Stimulated activated CD8-positive, alpha-beta memory T cell treated with anti-CD3 and anti-CD28 coated beads, Interleukin-2, amount 100 ng/mL, for 1 hour (primary cell): ENCODE data around the gene PTPRH.
"Not testable (repeated sequence)": the region's sequence is repeated elsewhere in the genome, so short reads cannot be mapped to it uniquely, and the experiment has no call there.

Experiments
- DNase-seq, 2 donors: peaks; one replicate each; pipeline ENCODE4 v3.0.0-alpha.2; 2020; ENCODE audit warnings: low read depth in 2 of 2

The PTPRH gene

DNA sequence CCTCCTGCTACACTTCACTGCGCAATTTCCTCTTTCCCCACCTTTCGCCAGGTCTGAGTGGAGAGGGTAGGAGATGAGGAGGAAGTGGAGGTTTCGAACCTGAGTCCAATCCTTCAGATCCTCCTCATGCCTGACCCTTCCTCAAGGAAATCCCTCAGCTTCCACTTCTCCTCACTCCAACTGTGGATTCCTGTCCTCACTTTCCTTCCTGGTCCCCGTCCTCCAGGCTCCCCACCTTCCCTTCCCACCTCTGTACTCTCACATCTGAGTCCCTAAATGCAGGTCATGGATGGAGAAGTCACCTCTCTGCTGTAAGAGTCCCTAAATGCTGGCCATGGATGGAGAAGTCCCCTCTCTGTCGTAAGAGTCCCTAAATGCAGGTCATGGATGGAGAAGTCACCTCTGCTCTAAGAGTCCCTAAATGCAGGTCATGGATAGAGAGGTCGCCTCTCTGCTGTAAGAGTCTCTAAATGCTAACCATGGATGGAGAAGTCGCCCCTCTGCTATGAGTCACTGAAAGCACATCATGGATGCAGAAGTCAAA lies 16.2 kb upstream of the PTPRH start:
- no peak for DNase-seq

DNA sequence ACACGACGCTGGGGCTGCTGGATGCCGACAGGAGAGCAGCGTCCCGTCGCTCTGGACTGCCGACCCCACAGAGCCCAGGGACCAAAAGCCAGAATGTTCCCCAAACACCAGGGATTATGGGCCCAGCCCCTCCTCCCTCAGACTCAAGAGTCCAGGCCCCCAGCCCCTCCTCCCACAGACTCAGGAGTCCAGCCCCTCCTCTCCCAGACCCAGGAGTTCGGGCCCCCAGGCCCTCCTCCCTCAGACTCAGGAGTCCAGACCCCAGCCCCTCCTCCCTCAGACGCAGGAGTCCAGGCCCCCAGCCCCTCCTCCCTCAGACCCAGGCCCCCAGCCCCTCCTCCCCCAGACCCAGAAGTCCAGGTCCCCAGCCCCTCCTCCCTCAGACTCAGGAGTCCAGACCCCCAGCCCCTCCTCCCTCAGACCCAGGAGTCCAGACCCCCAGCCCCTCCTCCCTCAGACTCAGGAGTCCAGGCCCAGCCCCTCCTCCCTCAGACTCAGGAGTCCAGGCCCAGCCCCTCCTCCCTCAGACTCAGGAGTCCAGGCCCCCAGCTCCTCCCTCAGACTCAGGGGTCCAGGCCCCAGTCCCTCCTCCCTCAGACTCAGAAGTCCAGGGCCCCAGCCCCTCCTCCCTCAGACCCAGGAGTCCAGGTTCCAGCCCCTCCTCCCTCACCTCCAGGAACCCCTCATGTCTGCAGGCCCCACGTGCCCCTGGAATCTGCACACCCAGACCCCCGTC lies 15.5 kb upstream of the PTPRH start:
- DNase-seq, result not testable (repeated sequence)

DNA sequence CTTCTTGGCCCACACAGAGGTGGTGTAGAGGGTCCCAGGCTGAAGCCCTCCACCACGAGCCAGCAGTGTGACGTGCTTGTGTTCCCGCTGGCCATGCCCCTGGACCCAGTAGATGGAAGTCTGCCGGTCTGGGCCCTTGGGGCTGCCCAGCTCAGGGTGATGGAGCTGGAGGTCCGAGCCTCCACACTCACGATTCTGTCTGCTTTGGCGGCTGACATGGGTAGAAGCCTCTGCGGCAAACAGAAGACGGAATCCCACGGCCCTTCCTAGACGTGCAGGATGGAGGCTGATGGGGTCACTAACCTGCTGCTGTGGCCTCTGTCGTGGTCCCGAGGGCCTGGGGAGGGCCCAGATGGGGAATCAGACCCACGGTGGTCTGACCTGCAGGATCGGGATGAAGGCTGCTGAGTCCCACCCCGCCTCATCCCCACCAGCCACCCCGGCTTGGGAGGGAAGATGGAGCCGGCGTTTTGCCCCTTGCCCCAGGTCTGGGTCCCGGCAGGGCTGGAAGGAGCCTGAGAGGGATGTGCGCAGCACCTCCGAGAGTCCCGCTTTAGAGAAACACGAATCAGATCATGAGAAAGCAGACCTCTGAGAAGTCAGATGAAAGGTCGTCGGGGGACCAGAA lies 14.9 kb upstream of the PTPRH start:
- DNase-seq, result no peak

DNA sequence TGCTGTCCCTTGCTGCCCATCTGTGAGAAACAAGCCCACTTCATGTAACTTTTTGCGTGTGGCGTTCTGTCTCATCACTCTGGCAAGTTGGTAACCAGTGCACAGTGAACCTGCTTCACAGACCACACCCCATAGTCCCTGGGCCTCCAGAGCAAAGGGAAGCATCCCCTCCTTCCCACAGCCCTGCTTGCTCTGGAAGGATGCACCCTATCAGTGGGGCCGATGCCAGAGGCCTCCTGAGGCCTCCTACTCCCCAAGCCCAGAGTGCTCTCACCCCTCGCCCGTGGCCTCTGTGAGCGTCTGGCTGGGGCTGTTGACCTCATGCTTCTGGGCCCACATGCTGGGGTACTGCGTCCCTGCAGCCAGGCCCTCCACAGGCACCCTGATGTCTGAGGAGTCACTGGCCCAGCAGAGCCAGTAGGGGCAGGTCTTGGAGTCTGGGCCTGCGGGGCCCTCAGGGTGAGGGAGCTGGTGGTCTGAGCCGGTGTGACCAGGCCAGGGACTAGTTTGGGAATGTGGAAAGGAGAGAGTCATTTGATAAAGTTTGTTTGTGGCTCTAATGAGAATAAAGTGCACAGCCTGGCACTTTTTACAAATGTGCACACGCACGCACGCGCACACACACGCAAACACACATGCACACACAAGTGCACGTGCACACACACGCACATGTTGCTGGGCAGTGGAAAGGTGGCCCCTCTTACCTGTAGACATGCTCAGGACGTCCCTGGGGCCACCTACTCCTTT lies 14.2 kb upstream of the PTPRH start:
- no peak for DNase-seq

DNA sequence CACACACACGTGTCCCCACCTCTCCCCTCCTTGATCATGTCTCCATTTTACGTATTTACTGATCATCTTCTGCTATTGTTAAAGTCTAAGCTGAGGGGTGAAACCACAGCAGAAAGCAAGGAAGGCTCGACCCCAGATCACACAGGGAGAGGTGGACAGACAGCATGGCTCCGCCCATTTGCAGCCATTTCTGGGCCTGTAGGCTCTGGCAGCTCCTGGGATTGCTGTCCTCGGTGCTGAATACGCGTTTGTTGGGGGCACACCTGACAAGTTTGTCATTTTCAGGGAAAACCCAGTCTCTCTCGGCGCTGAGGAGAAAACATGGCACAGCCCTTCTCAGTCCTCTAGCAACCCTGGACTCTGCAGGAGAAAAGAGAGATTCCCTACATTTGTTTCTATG lies 11.2 kb upstream of the PTPRH start:
- DNase-seq, result no peak

DNA sequence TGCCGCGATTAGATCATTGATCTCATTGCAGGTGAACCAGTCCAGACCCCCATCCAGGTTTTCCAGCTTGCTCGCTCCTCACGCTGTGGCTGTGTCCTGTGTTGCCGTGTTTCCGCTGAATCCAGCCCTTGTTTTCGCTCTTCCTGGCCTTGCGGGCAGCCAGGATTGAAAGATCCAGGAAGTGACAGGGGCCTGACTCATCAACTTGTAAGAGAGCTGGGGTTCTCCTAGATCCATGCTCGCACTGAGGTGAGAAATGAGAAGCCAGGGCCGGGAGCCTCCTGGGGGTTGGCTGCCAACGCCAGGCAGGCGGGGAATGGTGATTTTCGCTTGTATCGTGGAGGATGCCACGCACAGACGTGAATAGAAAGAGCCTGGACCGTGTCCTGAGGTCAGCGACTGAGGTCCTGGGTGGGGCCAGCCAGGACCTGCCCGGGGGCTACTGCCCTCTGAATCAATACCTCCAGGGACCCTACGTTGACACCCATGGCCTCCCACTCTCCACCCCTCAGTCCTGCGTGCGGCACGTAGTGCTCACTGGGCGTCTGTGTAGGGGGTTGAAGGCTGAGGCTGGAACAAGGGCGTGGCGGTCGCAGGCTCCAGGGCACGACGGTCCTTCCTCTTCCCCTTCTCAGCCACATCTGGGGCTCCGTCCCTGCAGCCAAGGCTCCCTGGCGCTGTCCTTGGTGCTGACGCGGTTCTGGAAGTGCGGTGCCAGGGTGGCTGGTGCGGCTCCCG lies 7.3 kb upstream of the PTPRH start:
- DNase-seq, result peak in 1 of 2 donors; percentile 11

DNA sequence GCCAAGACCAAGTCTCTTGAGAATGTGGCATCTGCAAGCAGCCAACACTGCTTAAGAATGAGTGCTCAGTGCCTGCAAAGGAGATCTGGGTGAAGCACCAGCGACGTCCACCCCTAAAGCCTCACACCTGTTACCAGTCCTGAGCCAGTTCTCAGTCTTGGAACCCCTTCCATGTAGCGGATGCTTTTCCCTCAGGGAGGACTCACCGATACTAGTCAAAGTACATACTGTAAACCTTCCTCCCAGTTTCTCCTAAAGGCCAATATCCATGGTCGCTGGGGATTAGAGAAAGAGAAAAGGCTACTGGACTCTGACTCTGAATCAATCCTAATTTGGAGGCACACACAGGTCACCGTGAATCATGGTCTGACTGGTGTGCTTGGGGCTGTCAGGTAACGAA lies 4.2 kb upstream of the PTPRH start:
- no peak for DNase-seq

DNA sequence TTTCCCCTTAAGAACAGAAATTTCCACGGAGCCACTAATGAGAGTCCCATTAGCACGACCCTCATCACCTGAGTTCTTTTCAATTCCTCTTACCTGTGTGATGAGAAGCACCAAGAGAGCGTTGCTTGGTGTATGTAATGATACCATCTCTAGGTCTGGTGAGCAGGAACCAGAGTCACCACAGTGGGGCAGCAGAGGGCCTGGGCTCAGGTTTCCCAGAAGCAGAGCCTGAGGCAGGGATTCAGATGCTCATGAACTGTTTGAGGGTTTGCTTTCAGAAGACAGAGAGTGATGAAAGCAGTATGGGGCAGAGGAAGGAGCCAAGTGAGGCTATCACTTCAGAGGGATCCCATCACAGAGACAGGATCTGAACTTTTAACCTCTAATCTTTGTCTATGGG lies 3.1 kb upstream of the PTPRH start:
- DNase-seq, result no peak

DNA sequence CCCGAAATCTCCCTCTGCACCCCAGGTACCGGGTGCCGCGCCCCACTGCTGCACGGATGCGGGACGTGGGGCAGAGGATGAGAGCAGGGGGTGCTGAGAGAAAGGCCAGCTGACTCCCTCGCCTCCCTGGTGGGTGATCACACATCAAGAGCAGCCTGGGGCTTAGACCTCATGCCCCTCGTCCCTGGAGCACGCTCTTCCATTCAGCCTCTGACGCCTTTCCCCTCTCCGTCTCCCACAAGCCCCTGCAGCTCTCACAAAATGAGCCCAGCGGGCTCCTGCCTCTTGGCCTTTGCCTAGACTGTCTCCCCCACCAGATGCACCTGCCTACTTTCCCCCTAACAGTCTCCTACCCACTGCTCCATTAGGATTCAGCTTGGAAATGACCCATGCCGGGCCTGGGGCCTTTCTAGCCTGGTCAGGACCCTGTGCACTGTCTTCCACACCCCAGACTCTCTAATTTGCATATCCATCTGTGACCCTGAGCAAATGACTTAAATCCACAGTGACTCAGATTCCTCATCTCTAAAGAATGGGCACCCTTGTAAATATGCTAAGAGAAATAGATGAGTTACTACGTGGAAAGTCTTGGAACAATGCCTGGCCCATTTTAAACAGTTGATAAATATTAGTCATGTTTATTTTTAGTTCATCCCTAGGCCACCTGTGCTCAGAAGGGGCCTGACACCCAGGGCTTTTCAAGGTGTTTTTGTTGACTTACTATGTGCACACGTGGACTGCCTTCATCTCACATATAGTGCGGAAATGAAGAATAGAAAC lies 582 bp upstream of the PTPRH start:
- no peak for DNase-seq

DNA sequence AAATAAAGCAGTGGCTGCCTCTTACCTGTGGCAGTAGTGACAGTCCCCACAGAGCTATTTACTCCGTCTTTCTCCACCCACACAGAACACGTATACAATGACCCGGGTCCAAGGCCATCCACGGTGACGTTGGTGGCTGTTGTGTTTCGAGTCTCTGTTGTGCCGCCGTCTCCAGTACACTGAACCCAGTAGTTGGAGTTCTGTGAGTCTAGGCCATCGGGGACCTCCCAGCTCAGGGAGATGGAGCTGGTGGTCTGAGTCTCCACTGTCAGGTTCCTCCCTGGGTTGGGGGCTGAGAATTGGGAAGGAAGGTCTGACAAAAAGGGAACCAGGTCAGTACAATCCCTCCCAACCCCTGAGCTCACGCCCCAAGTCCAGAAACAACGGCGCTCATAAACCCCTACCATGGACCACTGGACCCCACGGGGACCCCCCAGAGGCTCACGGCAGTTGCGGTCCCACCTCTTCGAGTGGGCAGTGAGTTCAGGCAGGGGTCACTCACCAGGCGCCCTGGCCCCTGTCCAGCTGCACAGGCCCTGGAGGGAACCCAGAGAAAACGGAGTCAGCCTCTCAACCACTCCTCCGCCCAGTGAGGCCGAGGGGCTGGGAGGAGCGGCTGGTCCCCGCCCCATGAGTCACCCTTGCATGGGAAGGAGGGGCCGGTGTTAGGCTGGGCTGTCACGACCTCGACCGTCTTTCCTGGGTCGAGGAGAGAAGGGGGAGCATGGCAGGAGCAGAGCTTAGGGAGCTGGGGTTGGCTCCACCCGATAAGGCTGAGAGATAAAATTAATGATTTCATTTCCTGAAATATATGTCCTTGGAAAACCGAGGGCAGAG lies 2.4 kb downstream of the PTPRH start:
- DNase-seq, result no peak

DNA sequence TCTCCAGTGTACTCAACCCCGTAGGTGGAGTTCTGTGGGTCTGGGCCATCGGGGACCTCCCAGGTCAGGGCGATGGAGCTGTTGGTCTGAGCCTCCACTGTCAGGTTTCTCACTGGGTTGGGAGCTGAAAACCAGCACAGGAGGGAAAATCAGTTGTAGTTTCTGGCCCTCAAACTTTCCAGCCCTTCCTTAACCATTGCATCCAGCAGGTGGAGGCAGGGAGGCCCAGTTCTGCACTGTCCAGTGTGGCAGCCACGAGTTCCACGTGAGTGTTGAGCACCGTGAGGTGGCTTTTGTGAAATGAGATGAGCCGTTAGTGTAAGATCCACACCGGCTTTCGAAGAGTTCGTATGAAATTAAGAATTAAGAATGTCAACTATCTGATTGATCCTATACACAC lies 7.1 kb downstream of the PTPRH start:
- DNase-seq, result not testable (repeated sequence)

DNA sequence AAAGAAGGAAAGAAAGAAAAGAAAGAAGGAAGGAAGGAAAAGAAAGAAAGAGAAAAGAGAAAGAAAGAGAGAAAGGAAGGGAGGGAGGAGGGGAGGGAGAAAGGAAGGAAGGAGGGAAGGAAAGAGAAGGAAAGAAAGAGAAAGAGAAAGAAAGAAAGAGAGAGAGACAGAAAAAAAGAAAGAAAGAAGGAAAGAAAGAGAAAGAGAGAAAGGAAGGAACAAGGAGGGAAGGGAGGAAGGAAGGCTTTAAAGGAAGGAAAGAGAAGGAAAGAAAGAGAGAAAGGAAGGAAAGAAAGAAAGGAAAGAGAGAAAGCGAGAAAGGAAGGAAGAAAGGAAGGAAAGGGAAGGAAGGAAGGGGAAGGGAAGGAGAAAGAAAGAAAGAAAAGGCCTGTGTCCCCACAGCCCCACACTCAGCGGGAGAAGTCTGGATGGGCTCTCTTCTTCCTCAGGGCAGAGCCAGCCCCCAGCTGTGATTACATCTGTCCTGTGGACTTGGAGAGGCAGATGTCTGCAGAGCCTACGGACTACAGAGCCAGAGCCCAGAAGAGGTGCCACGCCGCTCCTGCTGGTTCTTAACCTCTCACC lies 9.6 kb downstream of the PTPRH start:
- no peak for DNase-seq

DNA sequence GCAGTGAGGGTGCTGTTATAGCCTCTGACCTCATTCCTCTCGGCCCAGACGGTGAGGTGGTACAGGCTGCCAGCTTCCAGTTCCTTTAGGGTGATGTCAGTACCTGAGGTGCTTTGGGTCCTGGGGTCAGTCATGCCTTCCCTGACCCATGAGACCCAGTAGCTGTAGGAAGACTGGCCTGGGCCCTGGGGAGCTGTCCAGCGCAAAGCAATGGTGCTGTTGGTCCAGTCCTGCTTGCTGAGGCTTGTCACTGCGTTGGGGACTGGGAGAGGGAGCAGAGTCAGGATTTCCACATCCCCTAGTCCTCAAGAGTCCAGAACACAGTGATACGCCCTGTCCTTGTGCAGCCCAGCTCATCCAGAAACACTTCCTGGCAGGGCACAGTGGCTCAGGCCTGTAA lies 10.7 kb downstream of the PTPRH start:
- DNase-seq, result no peak

DNA sequence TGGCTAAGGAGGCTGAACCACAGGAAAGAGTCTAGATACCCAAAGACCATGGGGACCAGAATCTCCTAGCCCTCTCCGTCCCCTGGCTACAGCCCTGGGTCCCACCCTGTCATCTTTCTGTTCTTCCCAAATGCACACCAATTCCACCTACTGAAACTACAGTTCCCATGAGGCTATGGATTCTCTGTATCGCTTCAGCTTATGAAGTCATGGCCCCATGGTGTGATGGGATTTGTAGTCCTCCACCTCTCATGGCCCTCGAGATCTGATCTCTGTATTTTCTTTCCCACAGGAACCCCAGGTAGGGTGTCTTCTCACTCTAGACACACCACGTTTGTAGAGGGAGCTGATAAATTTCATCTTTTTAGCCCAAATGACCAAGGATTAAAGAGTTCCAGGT lies 11.8 kb downstream of the PTPRH start:
- no peak for DNase-seq

DNA sequence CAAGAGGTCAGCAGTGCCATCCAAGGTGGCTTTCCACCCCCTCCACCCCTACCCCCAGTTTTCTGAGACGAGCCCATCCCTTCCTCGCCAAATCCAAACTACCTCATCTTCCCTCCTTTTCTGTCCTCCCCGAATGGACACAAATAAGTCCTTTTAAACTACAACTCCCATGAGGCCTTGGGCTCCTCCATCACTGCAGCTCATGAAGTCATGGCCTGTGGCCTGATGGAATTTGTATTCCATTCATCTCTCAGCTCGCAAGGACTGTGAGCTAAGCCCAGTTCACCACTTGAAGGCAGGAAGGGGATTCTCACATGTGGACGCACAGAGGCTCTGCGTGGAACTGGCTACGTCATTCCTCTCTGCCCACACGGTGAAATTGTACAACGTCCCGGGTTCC lies 12.5 kb downstream of the PTPRH start:
- no peak for DNase-seq

DNA sequence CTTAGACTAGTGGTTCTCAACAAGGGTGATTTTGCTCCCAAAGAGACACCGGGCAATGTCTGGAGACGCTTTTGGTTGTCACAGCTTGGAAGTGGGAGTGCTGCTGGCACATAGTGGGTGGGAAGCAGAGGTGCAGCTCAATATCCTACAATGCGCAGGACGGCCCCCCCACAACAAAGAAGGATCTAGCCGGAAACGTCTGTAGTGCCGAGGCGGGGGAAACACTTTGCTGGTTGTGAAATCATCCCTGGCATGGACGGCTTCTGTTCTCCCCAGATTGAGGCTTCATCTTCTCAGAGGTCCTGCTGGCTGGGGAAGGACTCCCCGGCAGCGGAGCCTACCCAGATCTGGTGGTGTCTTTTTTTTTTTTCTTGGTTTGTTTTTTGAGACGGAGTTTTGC lies 15.8 kb downstream of the PTPRH start:
- no peak for DNase-seq

DNA sequence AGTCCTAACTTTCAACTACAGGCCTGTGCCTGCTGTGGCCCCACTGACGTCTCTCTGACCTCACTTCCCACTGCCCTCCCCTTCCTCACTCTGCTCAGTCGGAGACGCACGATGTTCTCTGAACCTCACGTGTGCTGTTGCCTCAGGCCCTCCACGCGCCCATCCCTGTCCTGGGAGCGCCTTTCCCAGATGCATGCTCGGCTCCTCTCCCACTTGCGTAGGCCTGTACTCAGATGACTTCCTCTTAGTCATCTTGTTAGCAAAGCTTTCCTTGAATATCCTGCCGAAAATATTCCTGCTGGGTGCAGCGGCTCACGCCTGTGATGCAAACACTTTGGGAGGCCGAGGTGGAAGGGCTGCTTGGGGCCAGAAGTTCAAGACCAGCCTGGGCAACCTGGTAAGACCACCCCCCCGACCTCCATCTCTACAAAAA lies 19.9 kb downstream of the PTPRH start:
- DNase-seq, result no peak

DNA sequence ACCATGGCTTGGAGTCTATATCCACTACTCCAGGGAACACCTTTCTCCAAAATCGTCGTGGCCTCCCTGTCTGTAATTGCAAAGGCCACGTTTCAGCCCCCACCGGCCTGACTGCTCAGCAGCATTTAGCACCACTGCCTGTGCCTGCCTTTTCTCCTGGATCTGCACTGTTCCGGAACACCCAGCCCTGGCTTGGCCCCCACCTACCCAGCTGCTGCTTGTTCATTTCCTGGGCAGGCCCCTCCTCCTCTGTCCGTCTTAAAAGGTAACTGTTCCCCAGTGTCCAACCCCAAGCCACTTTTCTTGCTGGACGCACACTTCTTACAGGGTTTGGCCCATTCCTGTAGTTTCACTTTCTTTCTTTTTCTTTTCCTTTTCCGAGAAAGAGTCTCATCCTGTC lies 20.7 kb downstream of the PTPRH start:
- no peak for DNase-seq

DNA sequence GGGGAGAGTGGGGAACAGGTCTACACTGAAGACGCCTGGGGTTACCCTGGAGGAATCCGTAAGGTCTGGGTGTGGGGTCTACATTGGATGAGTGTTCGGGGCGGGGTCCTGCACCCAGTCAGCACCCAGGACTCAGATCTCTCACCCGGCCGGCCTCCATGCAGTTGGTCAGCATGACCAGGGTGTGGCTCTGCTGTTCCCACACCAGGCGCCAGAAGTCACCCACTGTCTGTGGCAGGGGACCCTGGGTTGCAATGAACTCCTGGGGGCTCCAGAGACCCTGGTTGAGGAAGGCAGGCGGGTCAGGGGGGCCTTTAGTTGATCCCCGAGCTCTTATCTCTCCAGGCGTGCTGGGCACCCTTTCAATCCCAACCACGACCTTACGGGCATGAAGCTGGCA lies 23.2 kb downstream of the PTPRH start:
- DNase-seq, result no peak

DNA sequence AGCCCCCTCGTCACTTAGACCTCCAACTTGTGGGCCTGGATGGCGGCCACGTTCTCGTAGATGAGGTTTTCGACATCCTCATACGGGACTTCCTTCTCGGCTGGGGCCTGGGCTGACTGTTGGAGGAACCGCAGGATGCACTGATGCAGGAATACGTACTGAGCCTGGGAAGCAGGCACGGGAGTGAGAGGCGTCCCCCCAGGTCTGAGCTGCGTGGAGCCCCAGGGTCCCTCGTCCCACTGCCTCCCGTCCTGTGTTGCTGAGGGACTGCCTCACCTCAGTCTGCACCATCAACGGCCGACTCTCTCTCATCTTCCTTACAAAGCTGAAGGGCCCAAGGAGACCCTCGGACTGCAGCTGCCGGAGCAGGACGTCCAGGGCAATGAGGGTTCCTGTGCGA lies 27.6 kb downstream of the PTPRH start:
- no peak for DNase-seq
